ENCODE data around the gene HYAL4.
"Not testable (repeated sequence)": the region's sequence is repeated elsewhere in the genome, so short reads cannot be mapped to it uniquely, and the experiment has no call there.

Gene HYAL4

DNA sequence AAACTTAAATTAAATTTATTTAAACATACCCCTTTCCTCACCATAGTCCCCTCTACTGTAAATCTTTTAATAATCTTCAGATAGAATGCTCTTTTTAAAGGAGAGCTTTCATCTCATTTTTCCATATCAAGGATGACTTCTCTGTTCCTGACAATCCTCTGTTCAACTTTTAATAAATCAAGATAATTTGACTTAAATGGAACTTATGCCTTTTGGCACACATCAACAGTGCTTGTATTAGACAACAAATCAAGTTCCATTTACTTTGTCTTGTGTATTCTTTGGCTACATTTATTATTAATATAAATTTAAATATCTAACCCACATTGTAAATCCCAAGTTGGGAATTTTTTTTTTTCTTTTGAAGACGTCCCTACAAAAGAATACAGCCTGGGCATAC lies 42.7 kb upstream of the HYAL4 start:
- no peak for DNase-seq (ENCODE audit: low read depth)
- TF ChIP-seq, protein P1, sequence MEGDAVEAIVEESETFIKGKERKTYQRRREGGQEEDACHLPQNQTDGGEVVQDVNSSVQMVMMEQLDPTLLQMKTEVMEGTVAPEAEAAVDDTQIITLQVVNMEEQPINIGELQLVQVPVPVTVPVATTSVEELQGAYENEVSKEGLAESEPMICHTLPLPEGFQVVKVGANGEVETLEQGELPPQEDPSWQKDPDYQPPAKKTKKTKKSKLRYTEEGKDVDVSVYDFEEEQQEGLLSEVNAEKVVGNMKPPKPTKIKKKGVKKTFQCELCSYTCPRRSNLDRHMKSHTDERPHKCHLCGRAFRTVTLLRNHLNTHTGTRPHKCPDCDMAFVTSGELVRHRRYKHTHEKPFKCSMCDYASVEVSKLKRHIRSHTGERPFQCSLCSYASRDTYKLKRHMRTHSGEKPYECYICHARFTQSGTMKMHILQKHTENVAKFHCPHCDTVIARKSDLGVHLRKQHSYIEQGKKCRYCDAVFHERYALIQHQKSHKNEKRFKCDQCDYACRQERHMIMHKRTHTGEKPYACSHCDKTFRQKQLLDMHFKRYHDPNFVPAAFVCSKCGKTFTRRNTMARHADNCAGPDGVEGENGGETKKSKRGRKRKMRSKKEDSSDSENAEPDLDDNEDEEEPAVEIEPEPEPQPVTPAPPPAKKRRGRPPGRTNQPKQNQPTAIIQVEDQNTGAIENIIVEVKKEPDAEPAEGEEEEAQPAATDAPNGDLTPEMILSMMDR (IDR thresholded peaks at IDR 0.05; ENCODE audit: low read depth, low read length), result no peak
- TF ChIP-seq MYC (IDR thresholded peaks at IDR 0.05; ENCODE audit: low read depth, low read length), result no peak
- no peak for TF ChIP-seq POLR2A (IDR thresholded peaks at IDR 0.05; ENCODE audit: extremely low read depth, insufficient read length)
- TF ChIP-seq, protein P2, sequence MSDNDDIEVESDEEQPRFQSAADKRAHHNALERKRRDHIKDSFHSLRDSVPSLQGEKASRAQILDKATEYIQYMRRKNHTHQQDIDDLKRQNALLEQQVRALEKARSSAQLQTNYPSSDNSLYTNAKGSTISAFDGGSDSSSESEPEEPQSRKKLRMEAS (IDR thresholded peaks at IDR 0.05; ENCODE audit: low read depth, low read length), result no peak
- H3K4me3 ChIP-seq (ENCODE audit: low read depth, low read length), result no peak overlapping the region

DNA sequence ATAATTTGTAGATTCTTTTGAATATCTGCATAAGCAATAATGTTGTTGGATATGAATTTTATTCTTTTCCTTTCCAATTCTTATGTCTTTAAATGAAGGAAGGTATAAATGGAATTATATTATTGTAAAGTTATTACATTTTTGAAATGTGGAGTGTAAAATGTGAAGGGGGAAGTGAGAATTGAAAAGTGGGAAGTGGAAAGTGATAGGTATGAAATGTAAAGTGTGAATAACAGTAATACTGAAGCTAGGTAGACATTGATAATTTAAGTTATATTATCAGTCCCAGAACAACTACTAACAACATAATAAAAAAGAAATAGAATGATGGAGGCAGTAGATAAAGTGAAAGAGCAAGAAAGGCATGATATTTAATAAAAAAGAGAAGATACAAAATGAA lies 39.7 kb upstream of the HYAL4 start:
- DNase-seq (ENCODE audit: low read depth), result no peak
- TF ChIP-seq POLR2A (IDR thresholded peaks at IDR 0.05; ENCODE audit: extremely low read depth, insufficient read length) (no peak), MYC (IDR thresholded peaks at IDR 0.05; ENCODE audit: low read depth, low read length) (no peak)
- TF ChIP-seq, protein P2 (IDR thresholded peaks at IDR 0.05; ENCODE audit: low read depth, low read length), result no peak
- TF ChIP-seq, protein P1 (IDR thresholded peaks at IDR 0.05; ENCODE audit: low read depth, low read length), result no peak
- H3K4me3 ChIP-seq (ENCODE audit: low read depth, low read length), result no peak overlapping the region

DNA sequence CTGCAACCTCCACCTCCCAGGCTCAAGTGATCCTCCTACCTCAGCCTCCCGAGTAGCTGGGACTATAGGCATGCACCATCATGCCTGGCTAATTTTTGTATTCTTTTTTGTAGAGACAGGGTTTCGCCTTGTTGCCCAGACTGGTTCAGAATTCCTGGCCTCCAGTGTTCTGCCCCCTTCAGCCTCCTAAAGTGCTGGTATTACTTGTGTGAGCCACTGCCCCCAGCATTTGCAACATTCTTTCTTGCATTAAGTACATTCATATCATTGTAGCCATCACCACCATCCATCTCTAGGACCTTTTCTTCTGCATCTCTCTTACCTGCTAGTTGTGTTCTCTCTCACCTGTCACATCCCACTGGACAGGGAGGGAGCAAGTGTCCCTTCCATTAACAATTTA lies 35.5 kb upstream of the HYAL4 start:
- H3K4me3 ChIP-seq (ENCODE audit: low read depth, low read length), result no peak overlapping the region
- TF ChIP-seq, protein P2 (IDR thresholded peaks at IDR 0.05; ENCODE audit: low read depth, low read length), result no peak
- no peak for TF ChIP-seq POLR2A (IDR thresholded peaks at IDR 0.05; ENCODE audit: extremely low read depth, insufficient read length)
- TF ChIP-seq MYC (IDR thresholded peaks at IDR 0.05; ENCODE audit: low read depth, low read length), result no peak
- TF ChIP-seq, protein P1 (IDR thresholded peaks at IDR 0.05; ENCODE audit: low read depth, low read length), result no peak
- DNase-seq (ENCODE audit: low read depth), result no peak

DNA sequence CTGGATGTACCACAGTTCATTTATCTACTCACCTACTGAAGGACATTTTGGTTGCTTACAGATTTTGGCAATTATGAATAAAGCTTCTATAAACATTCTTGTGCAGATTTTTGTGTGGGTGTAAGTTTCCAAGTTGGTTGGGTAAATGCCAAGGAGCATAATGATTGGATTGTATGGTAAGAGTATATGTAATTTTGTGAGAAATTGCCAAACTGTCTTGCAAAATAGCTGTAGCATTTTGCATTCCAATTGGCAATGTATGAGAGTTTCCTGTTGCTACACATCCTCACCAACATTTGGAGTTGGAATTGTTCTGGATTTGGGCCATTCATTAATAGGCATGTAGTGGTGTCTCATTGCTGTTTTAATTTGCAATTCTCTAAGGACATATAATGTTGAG lies 33.9 kb upstream of the HYAL4 start:
- TF ChIP-seq, protein P1 (IDR thresholded peaks at IDR 0.05; ENCODE audit: low read depth, low read length), result no peak
- TF ChIP-seq POLR2A (IDR thresholded peaks at IDR 0.05; ENCODE audit: extremely low read depth, insufficient read length) (no peak), MYC (IDR thresholded peaks at IDR 0.05; ENCODE audit: low read depth, low read length) (no peak)
- TF ChIP-seq, protein P2 (IDR thresholded peaks at IDR 0.05; ENCODE audit: low read depth, low read length), result no peak
- H3K4me3 ChIP-seq (ENCODE audit: low read depth, low read length), result no peak overlapping the region
- no peak for DNase-seq (ENCODE audit: low read depth)

DNA sequence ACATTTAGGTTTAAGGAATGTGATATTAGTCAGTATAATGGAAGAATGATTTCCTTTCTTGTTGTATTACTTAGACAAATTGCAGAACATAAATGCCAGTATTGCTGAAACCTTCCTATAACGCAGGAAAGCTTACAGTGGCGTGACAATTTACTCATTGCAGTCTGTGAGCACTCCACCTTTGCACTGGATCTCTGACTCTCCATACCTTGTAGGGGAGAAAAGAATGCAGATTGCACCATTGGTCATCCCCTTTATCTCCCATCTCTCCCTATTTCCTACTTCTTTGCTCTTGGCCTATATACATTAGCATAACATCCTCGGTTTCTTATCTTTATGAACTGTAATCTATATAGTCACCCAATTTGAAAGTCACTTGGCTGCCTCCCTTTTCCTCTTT lies 28.1 kb upstream of the HYAL4 start:
- no peak for TF ChIP-seq MYC (IDR thresholded peaks at IDR 0.05; ENCODE audit: low read depth, low read length)
- TF ChIP-seq POLR2A (IDR thresholded peaks at IDR 0.05; ENCODE audit: extremely low read depth, insufficient read length), result no peak
- TF ChIP-seq, protein P2 (IDR thresholded peaks at IDR 0.05; ENCODE audit: low read depth, low read length), result no peak
- TF ChIP-seq, protein P1 (IDR thresholded peaks at IDR 0.05; ENCODE audit: low read depth, low read length), result no peak
- H3K4me3 ChIP-seq (ENCODE audit: low read depth, low read length), result no peak overlapping the region
- no peak for DNase-seq (ENCODE audit: low read depth)

DNA sequence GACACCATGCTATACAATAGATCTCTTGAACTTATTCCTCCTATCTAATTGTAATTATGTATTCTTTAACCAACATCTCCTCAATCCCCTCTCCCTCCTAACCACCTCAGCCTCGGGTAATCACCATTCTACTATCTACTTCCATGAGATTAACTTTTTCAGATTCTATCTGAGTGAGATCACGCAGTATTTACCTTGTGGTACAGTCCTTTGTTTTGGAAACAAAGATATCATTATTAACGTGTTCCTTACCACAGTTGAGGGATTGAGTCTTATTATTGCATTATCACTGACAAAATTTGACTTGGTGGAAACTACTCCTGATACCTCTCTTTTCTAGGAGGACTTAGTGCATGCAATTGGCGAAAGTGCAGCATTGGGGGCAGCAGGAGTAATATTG lies 26.0 kb upstream of the HYAL4 start:
- DNase-seq (ENCODE audit: low read depth), result no peak
- H3K4me3 ChIP-seq (ENCODE audit: low read depth, low read length), result no peak overlapping the region
- TF ChIP-seq POLR2A (IDR thresholded peaks at IDR 0.05; ENCODE audit: extremely low read depth, insufficient read length) (no peak), MYC (IDR thresholded peaks at IDR 0.05; ENCODE audit: low read depth, low read length) (no peak)
- TF ChIP-seq, protein P2 (IDR thresholded peaks at IDR 0.05; ENCODE audit: low read depth, low read length), result no peak
- TF ChIP-seq, protein P1 (IDR thresholded peaks at IDR 0.05; ENCODE audit: low read depth, low read length), result no peak

DNA sequence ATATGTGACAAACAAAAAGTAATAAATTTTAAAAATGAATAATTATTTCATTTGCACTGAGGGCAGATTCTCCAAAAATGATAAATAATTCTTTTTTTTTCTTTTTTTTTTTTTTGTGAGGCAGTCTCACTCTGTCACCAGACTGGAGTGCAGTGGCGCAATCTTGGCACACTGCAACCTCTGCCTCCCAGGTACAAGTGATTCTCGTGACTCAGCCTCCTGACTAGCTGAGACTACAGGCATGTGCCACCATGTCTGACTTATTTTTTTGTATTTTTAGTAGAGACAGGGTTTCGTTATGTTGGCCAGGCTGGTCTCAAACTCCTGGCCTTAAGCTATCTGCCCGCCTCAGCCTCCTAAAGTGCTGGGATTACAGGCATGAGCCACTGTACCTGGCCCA lies 25.2 kb upstream of the HYAL4 start:
- not testable (repeated sequence) for H3K4me3 ChIP-seq (ENCODE audit: low read depth, low read length); DNase-seq (ENCODE audit: low read depth)
